HepG2 (cell line): ENCODE measurements around the gene CX3CR1. TPM values are rescaled to one million over a fixed set of nuclear protein-coding genes. Genes with fewer than 3 reads are reported as not detected.

ENCODE experiments used
- ATAC-seq: fragments of 200-7000 bp; cut with Tn5 transposase; 3 replicates; pipeline ENCODE4 v1.9.1; 2020; ENCODE audit warnings: mild to moderate bottlenecking, moderate library complexity
- BruUV-seq: library from RNA; stranded (reverse); fragments of 400-500 nt; replicated peaks from 2 replicates; lab custom pipeline; 2021; lab: Mats Ljungman, UMichigan
- CTCF ChIA-PET: fragments of 300-600 bp; formaldehyde crosslinking; extraction: SDS; loops from one replicate; lab custom pipeline; 2021; ENCODE audit warnings: low total read pairs, inconsistent platforms, low intra/inter-chr PET ratio; lab: Yijun Ruan, JAX
- POLR2A ChIA-PET: fragments of 350-600 bp; sonication (Branson Sonifier 250); formaldehyde crosslinking; loops from one replicate; lab custom pipeline; 2020; ENCODE audit warnings: antibody characterized with exemption, inconsistent platforms; lab: Yijun Ruan, JAX
- DNase-seq: peaks from one replicate; pipeline ENCODE4 v3.0.0-alpha.2; 2015; ENCODE audit warnings: low spot score
- FAIRE-seq: peaks from 3 replicates; lab custom pipeline; 2011; peaks lifted over from hg19 to GRCh38; lab: Jason Lieb, UNC
- H2AFZ ChIP-seq: one replicate; pipeline ENCODE4 v1.6.1; 2011; ENCODE audit warnings: low read length, inconsistent platforms
- H3K27ac ChIP-seq: fragments of 300-600 bp; 3 replicates; pipeline ENCODE4 v1.8.0; 2011; ENCODE audit warnings: mixed run types, mild to moderate bottlenecking, mixed read lengths, low read length, inconsistent platforms; ENCODE audit not compliant: insufficient read depth; ENCODE audit errors: extremely low read length
- H3K27me3 ChIP-seq, 2 experiments: fragments of 200-600 bp in 1 of 2; 2 replicates in 1 of 2; 3 replicates in 1 of 2; pipeline versions ENCODE4 v1.6.0 to v1.8.0; 2011; ENCODE audit warnings: low read length in 2 of 2, mild to moderate bottlenecking in 2 of 2, moderate library complexity in 2 of 2, inconsistent platforms in 1 of 2; ENCODE audit not compliant: insufficient read depth in 2 of 2, control insufficient read depth in 1 of 2
- H3K36me3 ChIP-seq, 2 experiments: fragments of 200-600 bp in 1 of 2; replicated peaks in 1 of 2; 2 replicates in 1 of 2; 3 replicates in 1 of 2; pipeline versions ENCODE4 v1.5.1 to v1.8.0; 2011; ENCODE audit warnings: low read length in 2 of 2, inconsistent platforms in 1 of 2; ENCODE audit not compliant: insufficient read depth in 2 of 2, control insufficient read depth in 1 of 2
- H3K4me1 ChIP-seq: 2 replicates; pipeline ENCODE4 v1.5.1; 2012; ENCODE audit warnings: low read length, inconsistent platforms; ENCODE audit not compliant: insufficient read depth
- H3K4me2 ChIP-seq: 2 replicates; pipeline ENCODE4 v1.6.0; 2011; ENCODE audit warnings: low read depth, low read length, inconsistent platforms
- H3K4me3 ChIP-seq, 3 experiments: fragments of 200-600 bp in 1 of 3; sonication (generic), shearing (Covaris generic) in 1 of 3; replicated peaks in 1 of 3; 2 replicates each; pipeline ENCODE4 v1.5.1; 2011 to 2016; ENCODE audit warnings: low read length in 3 of 3, inconsistent platforms in 2 of 3, low read depth in 2 of 3, mild to moderate bottlenecking in 2 of 3, control low read depth in 1 of 3, mixed read lengths in 1 of 3; ENCODE audit not compliant: insufficient read depth in 1 of 3
- H3K79me2 ChIP-seq: one replicate; pipeline ENCODE4 v1.6.1; 2011; ENCODE audit warnings: low read length, inconsistent platforms; ENCODE audit not compliant: insufficient read depth
- H3K9ac ChIP-seq: 2 replicates; pipeline ENCODE4 v1.6.0; 2011; ENCODE audit warnings: mild to moderate bottlenecking, low read depth, low read length, inconsistent platforms; ENCODE audit not compliant: insufficient read depth
- H3K9me3 ChIP-seq: 2 replicates; pipeline ENCODE4 v1.5.1; 2012; ENCODE audit warnings: mild to moderate bottlenecking, low read length
- H4K20me1 ChIP-seq: 2 replicates; pipeline ENCODE4 v1.6.0; 2011; ENCODE audit warnings: inconsistent platforms, mild to moderate bottlenecking, low read length, moderate library complexity; ENCODE audit not compliant: insufficient read depth
- FOXM1 ChIP-seq: sonication (generic); formaldehyde crosslinking; IDR thresholded peaks from 2 replicates; pipeline ENCODE4 v1.5.0; 2020; ENCODE audit warnings: missing genetic modification reagents
- FOXP1 ChIP-seq, 2 experiments: fragments of 450-650 bp in 1 of 2; IDR thresholded peaks; 2 replicates each; pipeline ENCODE4 v1.6.1; 2017 to 2018; ENCODE audit warnings: antibody characterized with exemption in 1 of 2
- GATAD1 ChIP-seq: IDR thresholded peaks from 2 replicates; pipeline ENCODE4 v1.6.1; 2016; ENCODE audit warnings: missing genetic modification reagents, missing compliant biosample characterization
- HHEX ChIP-seq: IDR thresholded peaks from 2 replicates; pipeline ENCODE4 v1.6.1; 2016; ENCODE audit warnings: control low read depth
- HIC2 ChIP-seq: sonication (generic); formaldehyde crosslinking; IDR thresholded peaks from 2 replicates; pipeline ENCODE4 v1.9.0; 2022; ENCODE audit warnings: low read depth, missing genetic modification reagents
- RARG ChIP-seq: sonication (generic); formaldehyde crosslinking; IDR thresholded peaks from 2 replicates; pipeline ENCODE4 v1.4.0; 2020; ENCODE audit warnings: low read depth, mild to moderate bottlenecking, missing genetic modification reagents
- SKI ChIP-seq: fragments of 450-650 bp; IDR thresholded peaks from one replicate; pipeline ENCODE4 v1.6.1; 2018; ENCODE audit warnings: mild to moderate bottlenecking; ENCODE audit not compliant: partially characterized antibody
- SMYD3 ChIP-seq: sonication (generic); formaldehyde crosslinking; IDR thresholded peaks from 2 replicates; pipeline ENCODE4 v1.8.1; 2023; ENCODE audit warnings: mild to moderate bottlenecking, missing genetic modification reagents
- SOX6 ChIP-seq, 2 experiments: fragments of 450-650 bp in 1 of 2; sonication (generic) in 1 of 2; formaldehyde crosslinking in 1 of 2; IDR thresholded peaks; 2 replicates each; pipeline versions ENCODE4 v1.4.0 to v1.6.1; 2017 to 2020; ENCODE audit warnings: antibody characterized with exemption in 1 of 2, mild to moderate bottlenecking in 1 of 2, missing genetic modification reagents in 1 of 2
- ZBTB14 ChIP-seq: sonication (generic); formaldehyde crosslinking; IDR thresholded peaks from 2 replicates; pipeline ENCODE4 v1.4.0; 2020; ENCODE audit warnings: missing genetic modification reagents
- ZNF12 ChIP-seq: sonication (generic); formaldehyde crosslinking; IDR thresholded peaks from 2 replicates; pipeline ENCODE4 v1.5.0; 2020; ENCODE audit warnings: missing genetic modification reagents
- ZNF232 ChIP-seq: sonication (generic); formaldehyde crosslinking; IDR thresholded peaks from 2 replicates; pipeline ENCODE4 v1.4.0; 2020; ENCODE audit warnings: missing genetic modification reagents, borderline replicate concordance
- ZNF251 ChIP-seq: sonication (generic); formaldehyde crosslinking; IDR thresholded peaks from 2 replicates; pipeline ENCODE4 v1.9.0; 2021; ENCODE audit warnings: mild to moderate bottlenecking, missing genetic modification reagents
- ZNF280D ChIP-seq: sonication (generic); formaldehyde crosslinking; IDR thresholded peaks from 2 replicates; pipeline ENCODE4 v1.5.1; 2020; ENCODE audit warnings: mild to moderate bottlenecking, missing genetic modification reagents
- ZNF431 ChIP-seq: sonication (generic); formaldehyde crosslinking; IDR thresholded peaks from 2 replicates; pipeline ENCODE4 v1.9.0; 2022; ENCODE audit warnings: missing genetic modification reagents, low read depth, mild to moderate bottlenecking, borderline replicate concordance
- ZNF572 ChIP-seq: sonication (generic); formaldehyde crosslinking; IDR thresholded peaks from 2 replicates; pipeline ENCODE4 v1.5.1; 2020; ENCODE audit warnings: mild to moderate bottlenecking, missing genetic modification reagents
- in situ Hi-C: cut with HindIII; loops from 2 replicates; pipeline ENCODE4 v1.10.0; 2017; ENCODE audit warnings: low pct_unique_long_range_greater_than_20kb; ENCODE audit not compliant: extremely low pct_ligation_motif_present
- intact Hi-C: fragments of 100-400 bp; cut with micrococcal nuclease; formaldehyde crosslinking; loops from one replicate; pipeline ENCODE4 v1.10.0; 2022; ENCODE audit not compliant: unreplicated experiment
- polyA plus RNA-seq, 8 experiments: library from polyadenylated mRNA; depleted of rRNA in 3 of 8; stranded (reverse) in 7 of 8; unstranded in 1 of 8; fragments of >200 nt; fragmentation: Illumina TruSeq in 4 of 8; extraction: Trizol in 4 of 8; gene quantifications; 2 replicates each; pipeline versions ENCODE4 v1.2.1 to v1.2.3, GENCODE V29; 2011 to 2016; ENCODE audit warnings: low read depth in 4 of 8, missing spikeins in 1 of 8, mixed read lengths in 1 of 8; ENCODE audit not compliant: insufficient read depth in 1 of 8
- total RNA-seq, 5 experiments: library from RNA; depleted of rRNA; stranded (reverse); fragments of >200 nt; fragmentation: Illumina TruSeq; extraction: Trizol; gene quantifications; 2 replicates each; pipeline ENCODE4 v1.2.3, GENCODE V29; 2016; ENCODE audit warnings: low read depth in 1 of 5
- TF ChIP-seq, protein P1 (sequence below): IDR thresholded peaks from 2 replicates; pipeline ENCODE4 v1.6.1; 2016; ENCODE audit warnings: control low read depth

Gene CX3CR1
- total and polyA plus RNA-seq, 2 of the 13 experiments (the other 11 are each of a cell fraction or from before 2014, with no cell fraction given), result not detected

- no peak for TF ChIP-seq HIC2 (CRISPR knock-in tag)
- TF ChIP-seq ZNF431 (CRISPR knock-in tag), result no peak
- no peak for TF ChIP-seq SMYD3 (CRISPR knock-in tag)
- TF ChIP-seq HHEX (CRISPR knock-in tag), result no peak
- no peak for TF ChIP-seq FOXM1 (CRISPR knock-in tag)
- TF ChIP-seq SKI, result no peak
Measured at GRCh38 chr3:39286771-39287170, 6.9 kb upstream of the CX3CR1 start (continued).

DNA sequence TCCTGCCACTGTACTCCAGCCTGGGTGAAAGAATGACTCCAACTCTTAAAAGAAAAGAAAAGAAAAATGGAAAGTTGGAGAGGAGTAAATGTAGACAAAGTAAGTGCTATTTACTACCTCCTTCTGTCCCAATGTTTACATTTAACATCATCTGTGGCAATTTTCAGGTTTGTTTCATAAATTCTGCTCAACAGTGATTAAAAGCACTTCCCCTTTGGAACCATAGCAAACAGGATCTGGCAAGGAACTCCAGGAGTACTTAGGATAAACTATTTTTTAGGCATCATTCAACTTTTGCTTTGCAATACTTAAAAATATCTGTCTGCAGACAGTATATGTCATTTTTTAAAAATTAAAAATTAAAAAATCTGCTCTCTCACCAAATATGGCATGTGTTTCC is 5.5 kb upstream of the CX3CR1 start:
- BruUV-seq, result no TSS peak
- no peak for FAIRE-seq
- Histone ChIP-seq H3K4me2 (no peak overlapping the region), H2AFZ (no peak overlapping the region), H3K4me1 (peaks cover 17% of the 10 kb centered on the region), H4K20me1 (no peaks in the 10 kb centered on the region), H3K27ac (no peak overlapping the region), H3K27me3 (peaks cover 0 to 6% of the 10 kb centered on the region in 2 experiments; a peak in 1 of 5 replicates), H3K36me3 (no peaks in the 10 kb centered on the region), H3K9ac (no peak overlapping the region), H3K9me3 (no peaks in the 10 kb centered on the region), H3K4me3 (no peak overlapping the region), H3K79me2 (no peaks in the 10 kb centered on the region)
- ATAC-seq, result no peak
- ChIA-PET CTCF (no interaction called here), POLR2A (no interaction called here)
- in situ Hi-C loops, result loop anchor here (5.0 kb wide), 2 partner anchors 93 to 158 kb away; partner anchors contain the start of gene XIRP1
- intact Hi-C loops, result loop anchor here (5.0 kb wide), 1 partner anchor 178 kb away; the partner anchor contains the start of genes GORASP1 and TTC21A
- DNase-seq, result no peak
- TF ChIP-seq, protein P1, sequence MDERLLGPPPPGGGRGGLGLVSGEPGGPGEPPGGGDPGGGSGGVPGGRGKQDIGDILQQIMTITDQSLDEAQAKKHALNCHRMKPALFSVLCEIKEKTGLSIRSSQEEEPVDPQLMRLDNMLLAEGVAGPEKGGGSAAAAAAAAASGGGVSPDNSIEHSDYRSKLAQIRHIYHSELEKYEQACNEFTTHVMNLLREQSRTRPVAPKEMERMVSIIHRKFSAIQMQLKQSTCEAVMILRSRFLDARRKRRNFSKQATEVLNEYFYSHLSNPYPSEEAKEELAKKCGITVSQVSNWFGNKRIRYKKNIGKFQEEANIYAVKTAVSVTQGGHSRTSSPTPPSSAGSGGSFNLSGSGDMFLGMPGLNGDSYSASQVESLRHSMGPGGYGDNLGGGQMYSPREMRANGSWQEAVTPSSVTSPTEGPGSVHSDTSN (CRISPR knock-in tag), result no peak
- TF ChIP-seq ZNF280D (CRISPR knock-in tag), result no peak
- no peak for TF ChIP-seq ZNF251 (CRISPR knock-in tag)
- no peak for TF ChIP-seq RARG (CRISPR knock-in tag)
- TF ChIP-seq SOX6 (IDR thresholded peaks at IDR 0.05), result no peak
- TF ChIP-seq SOX6 (CRISPR knock-in tag; IDR thresholded peaks at IDR 0.05), result no peak
- no peak for TF ChIP-seq ZNF12
- TF ChIP-seq ZNF572 (CRISPR knock-in tag), result no peak
- TF ChIP-seq FOXP1 (IDR thresholded peaks at IDR 0.05), result no peak
- no peak for TF ChIP-seq FOXP1 (CRISPR knock-in tag; IDR thresholded peaks at IDR 0.05)
- TF ChIP-seq GATAD1 (CRISPR knock-in tag), result no peak
- TF ChIP-seq ZBTB14, result no peak
- TF ChIP-seq ZNF232 (CRISPR knock-in tag), result no peak
